OCI-M1 (cell line): ENCODE data around the gene AARS2.
"Not testable (repeated sequence)": the region's sequence is repeated elsewhere in the genome, so short reads cannot be mapped to it uniquely, and the experiment has no call there.

Source experiments
- DNase-seq: peaks from one replicate; lab custom pipeline; 2025; lab: John Stamatoyannopoulos, UW

AARS2 gene

DNA sequence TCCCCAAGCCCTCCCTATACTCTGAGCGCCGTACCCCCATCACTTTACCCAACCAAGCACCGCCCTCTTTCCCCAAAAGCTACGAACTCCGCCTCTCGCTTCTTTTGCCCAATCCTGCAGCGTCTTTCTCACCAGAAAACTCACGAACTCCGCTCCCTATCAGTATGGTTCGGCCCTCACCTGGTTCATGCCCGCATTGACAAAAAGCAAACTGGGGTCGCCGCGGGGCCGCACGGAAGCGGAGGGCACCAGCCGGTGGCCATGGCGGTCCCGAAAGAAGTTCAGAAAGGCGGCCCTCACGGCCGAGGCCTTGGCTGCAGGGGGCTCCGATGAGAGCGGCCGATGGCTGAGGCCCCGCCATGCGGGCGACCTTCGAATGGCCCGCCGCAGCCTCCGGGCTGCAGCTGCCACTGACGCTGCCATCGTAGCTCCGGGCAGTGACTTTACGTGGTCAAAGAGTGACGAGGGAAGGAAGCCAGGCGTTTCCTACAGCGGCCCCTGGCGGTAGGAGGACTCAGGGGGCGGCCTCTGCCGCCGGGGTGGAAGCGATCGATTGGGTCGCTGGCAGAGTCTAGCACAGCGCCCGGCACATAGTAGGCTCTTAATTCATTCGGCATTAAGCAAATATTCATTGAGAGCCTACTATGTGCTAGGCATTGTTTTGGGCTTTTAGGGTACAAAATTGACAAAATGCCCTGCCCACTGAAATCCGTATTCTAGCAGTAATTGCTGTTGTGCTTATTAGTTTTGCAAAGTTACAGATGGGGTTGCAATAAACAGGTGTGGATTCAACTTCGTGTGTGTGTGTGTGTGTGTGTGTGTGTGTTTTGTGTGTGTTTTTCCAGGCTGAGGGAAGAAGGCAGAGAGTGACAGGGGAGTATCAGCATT, at the start of gene AARS2:
TSS of gene AARS2 (minus strand) at position 447 of the 888 bp plus-strand sequence. CDS start at position 423, 24 bp downstream.
- peak; percentile 96 for DNase-seq

DNA sequence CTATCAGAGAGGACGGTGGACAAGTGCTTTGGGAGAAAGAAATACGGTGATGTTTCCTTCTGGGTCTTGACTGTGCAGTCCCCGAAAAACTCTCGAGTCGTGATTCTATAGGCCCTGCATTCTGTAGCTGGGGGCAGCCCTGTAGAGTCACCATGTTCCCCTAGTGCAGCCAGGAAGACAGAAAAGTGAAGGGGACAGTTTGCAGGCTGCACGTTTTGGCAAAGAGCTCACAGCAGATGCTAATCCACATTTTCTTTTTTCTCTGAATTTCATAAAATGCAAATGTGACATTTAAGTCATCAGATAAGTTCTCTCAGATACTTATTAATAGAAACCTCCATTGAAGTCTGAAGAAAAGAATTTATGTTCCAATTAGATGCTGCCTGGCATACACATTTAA, 48.8 kb upstream of the AARS2 start:
- DNase-seq, result no peak

DNA sequence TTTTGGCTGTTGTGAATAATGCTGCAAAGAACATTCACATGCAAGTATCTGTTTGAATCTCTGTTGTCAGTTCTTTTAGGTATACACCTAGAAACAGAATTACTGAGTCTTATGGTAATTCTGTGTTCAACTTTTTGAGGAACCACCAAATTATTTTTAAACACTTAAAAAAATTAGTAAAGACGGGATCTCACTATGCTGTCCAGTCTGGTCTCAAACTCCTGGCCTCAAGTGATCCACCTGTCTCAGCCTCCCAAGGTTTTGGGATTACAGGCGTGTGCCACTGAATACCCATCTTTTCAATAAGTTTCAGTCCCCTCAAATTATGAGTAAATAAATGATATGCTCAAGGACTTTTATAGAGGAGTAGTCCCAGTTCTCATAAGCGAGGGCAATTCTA, 46.8 kb upstream of the AARS2 start:
- no peak for DNase-seq

DNA sequence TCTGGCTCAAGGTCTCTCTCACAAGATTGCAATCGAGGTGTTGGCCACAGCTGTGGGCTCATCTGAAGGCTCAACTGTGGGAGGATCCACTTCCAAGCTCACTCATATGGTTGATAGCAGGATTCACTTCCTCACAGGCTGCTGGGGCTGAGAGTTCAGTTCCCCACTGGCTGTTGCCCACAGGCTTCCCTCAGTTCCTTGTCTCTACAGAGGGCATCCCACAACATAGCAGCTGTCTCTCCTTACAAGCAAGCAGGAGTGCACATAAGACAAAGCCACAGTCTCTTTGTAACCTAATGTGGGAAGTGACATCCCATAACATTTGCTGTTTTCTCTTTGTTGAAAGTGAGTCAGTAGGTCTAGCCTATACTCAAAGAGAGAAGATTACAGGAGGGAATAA, 43.3 kb upstream of the AARS2 start:
- DNase-seq, result peak; percentile 38

DNA sequence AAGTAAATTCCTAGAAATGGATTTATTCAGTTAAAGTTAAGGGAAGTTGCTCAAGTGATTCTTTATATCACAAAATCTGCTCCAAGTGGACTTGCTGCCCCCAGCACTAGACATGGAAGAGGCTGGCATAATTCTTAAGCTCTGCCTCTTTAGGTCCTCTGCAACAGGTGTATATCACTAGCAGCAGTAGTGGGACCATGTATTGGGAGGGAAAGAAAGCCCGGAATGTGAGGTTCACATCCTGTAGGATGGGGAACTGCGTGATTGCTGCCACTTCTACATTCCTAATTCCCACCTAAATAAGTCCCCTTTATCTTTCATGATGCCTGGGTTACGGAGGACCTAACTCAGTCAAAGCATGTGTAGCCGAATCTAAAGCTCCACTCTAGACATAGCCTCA, 42.5 kb upstream of the AARS2 start:
- no peak for DNase-seq

DNA sequence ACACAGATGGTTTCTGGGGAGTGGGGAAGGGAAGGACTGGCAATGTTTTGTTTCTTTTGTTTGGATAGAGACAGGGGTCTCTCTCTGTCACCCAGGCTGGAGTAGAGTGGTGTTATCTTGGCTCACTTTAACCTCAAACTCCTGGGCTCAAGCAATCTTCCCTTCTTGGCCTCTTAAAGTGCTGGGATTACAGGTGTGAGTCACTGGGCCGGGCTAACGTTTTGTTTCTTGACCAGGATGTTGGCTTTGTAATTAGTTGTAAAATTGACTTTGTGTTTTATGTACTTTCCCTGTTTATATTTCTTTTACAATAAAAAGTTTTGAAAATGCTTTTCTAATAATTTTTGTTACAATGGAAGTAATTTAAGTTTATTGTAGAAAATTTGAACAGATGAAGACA, 40.2 kb upstream of the AARS2 start:
- no peak for DNase-seq

DNA sequence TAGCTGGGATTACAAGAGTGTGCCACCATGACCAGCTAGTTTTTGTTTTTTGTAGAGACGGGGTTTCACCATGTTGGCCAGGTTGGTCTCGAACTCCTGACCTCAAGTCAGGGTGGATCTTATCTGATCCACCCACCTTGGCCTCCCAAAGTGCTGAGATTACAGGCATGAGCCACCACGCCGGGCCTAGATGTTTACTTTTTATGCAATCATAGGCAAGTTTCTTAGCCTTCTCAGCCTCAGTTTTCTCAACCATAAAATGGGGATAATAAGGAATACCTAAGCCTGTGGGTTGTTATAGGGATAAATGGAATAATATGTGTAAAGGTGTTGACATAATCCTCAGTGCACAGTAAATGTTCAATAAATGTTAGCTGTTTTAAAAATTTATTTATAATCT, 39.1 kb upstream of the AARS2 start:
- DNase-seq, result no peak

DNA sequence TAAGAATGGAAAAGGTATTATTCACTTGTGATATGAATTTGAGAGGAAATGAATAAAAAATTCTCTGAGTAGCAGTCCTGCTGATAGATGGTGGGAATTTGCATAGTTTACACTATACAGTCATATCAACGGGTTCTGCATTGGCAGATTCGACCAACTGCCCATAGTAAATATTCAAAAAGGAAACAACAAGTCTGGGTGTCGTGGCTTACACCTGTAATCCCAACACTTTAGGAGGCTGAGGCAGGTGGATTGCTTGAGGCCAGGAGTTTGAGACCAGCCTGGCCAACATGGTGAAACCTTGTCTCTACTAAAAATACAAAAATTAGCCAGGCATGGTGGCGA, 37.5 kb upstream of the AARS2 start:
- not testable (repeated sequence) for DNase-seq

DNA sequence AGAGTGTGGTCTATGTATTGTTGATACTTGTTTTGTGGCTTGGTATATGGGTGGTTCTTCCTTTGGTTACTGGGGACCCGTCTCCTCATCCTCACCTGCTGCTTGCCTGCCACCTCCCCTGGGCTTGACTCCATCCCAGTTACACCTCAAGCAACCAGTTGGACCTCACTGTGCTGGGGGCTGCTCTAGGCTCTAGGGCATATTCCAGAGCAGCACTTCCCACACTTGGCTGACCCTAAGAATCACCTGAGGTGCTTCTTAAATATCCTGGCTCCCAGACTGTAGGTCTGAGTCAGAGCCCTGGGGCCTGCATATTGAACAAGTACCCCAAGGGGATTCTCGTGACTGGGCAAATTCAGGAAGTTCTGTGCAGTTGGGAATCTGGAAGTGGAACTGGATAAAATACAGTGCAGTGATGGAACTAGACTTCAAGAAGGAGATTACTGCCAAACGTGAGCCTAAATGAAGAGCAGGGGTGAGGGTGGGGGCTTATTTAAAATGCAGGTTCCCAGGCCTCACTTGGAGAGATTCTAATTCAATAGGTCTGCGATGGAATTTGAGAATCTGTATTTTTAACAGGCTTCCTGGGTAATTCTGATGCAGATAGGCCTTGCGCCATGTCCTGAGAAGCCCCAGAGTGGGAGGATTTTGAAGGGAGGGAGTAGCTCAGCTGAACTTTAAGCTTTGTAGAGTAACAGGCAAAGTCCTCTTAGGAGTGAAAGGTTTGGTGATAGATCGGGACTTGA, 36.9 kb upstream of the AARS2 start:
- DNase-seq, result no peak

DNA sequence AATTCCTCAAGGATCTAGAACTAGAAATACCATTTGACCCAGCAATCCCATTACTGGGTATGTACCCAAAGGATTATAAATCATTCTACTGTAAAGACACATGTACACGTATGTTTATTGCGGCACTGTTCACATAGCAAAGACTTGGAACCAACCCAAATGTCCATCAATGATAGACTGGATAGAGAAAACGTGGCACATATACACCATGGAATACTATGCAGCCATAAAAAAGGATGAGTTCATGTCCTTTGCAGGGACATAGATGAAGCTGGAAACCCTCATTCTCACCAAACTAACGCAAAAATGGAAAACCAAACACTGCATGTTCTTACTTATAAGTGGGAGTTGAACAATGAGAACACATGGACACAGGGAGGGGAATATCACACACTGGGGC, 33.7 kb upstream of the AARS2 start:
- not testable (repeated sequence) for DNase-seq

DNA sequence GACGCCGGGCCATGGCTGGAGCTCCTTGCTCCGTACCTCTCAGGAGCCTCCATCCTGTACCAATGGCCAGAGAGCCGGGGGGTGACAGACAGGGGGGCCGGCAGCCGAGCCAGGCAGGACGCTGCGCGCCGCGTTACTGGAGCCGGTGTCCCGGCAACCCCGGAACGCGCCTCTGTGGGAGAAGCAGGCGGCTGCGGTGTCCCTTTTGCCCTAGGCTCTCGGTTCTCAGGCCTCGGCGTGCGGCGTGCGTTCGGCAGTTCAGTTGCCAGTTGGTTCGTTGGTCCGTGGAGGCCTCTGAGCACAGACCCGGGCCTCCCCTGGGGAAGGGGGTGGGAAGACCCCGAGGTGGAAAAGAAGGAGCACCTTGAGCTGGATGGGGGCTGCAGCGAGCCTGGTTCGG, 29.3 kb upstream of the AARS2 start, which contains the start of gene SPATS1:
TSS of gene SPATS1 (plus strand) at position 162 of the 400 bp plus-strand sequence. CDS start 446 bp downstream, outside the sequence.
- DNase-seq, result no peak

DNA sequence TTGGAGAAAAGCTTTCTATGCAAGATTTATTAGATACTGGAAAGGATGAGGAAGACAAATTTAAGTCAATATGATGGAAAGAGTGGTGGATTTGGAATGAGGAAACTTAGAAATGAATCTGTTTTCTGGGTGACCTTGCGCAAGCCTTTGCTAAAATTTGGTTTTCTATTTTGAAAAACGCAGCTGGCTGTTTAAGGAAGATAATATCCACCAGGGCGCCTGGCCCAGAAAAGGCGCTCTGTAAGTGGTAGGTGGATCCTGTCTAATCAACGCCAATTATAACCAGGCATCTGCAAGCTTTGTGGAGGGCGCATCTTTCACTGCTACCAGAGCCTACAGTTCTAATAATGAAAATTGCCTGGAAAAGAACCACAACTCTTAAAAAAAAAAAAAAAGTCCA, 28.9 kb upstream of the AARS2 start:
- peak; percentile 84 for DNase-seq

DNA sequence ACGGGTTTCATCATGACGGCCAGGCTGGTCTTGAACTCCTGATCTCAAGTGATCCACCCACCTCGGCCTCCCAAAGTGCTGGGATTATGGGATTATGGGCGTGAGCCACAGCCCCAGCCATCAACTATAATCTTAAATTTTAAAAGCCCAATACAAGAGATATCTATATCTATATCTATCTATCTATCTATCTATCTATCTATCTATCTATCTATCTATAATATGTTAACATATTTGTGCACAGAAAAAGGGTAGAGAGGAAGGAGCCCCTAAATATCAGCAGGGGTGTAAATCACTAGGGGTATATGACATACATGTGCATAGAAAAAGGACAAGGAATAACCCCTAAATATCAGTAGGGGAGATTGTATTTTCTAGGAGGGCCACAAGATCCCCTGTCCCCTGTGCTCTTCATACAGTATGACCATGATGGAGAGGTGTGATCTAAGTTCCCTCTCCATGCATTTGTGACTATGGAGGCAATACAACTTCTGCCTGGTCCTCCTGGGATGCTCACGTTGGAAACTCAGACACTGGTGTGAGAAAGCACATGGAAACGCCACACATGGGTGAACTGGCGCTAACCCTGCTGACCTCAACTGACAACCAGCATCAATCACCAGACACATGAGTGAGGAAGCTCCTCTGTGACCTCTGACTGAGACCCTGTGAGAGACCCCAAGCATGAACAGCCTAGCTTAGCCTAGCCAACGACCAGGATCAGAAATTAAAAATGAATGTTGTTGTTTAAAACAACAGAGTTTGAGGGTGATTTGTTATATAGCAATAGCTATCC, 28.1 kb upstream of the AARS2 start:
- no peak for DNase-seq

DNA sequence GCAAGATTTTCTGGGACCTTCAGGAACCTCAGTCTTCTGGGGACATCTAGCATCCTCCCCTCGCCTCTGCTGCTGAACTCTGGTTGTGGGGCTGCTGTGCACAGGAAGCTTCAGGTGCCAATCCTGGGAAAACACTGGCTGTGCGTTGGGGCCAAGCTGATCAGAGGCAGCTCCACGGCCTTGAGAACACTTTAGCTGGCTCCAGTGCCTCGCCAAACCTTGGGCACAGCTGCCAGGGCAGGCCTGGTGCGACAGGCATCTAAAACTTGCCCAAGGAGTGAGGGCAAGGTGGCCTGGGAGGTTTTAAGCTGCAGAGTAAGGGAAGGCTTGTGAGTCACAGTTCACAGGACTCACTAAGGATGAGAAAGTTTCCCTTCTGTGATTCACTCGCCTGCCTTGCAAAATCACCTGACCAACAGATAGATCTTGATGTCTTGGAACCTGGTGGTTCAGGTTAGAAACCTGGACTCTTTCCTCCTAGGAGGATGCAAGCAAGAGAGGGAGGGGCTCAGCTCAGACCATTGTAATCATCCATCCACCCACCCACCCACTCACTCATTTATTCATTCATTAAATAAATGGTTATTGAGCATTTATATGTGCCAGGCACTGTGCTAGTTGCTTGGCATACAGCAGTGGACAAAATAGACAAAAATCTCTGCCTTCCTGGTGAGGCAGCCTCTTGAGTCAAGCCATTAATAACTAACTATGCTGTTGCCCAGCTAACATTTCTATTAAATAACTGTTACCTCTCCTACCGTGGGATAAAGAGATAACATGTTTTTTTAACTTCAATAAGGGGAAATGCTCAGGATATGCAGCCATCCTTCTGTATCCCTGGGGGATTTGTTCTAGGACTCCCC, 26.8 kb upstream of the AARS2 start:
- DNase-seq, result no peak

DNA sequence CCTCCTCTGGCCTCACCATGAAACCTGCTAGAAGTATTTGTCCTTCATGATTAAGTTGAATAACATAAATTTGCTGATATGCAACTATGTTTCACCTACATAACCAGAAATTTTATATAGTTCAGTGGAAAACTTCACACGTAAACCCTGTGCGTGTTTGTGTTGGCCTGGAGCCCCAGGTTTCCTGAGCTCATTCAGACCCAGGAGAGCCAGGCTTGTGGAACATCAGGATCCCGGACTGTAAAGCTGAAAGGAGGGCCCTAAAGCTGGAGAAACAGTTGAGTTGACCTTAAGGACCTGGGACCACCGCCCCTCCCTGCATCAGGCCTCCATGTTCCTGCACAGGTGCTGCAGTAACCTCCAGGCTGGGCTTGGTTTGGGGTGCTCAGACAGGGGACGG, 26.2 kb upstream of the AARS2 start:
- no peak for DNase-seq

DNA sequence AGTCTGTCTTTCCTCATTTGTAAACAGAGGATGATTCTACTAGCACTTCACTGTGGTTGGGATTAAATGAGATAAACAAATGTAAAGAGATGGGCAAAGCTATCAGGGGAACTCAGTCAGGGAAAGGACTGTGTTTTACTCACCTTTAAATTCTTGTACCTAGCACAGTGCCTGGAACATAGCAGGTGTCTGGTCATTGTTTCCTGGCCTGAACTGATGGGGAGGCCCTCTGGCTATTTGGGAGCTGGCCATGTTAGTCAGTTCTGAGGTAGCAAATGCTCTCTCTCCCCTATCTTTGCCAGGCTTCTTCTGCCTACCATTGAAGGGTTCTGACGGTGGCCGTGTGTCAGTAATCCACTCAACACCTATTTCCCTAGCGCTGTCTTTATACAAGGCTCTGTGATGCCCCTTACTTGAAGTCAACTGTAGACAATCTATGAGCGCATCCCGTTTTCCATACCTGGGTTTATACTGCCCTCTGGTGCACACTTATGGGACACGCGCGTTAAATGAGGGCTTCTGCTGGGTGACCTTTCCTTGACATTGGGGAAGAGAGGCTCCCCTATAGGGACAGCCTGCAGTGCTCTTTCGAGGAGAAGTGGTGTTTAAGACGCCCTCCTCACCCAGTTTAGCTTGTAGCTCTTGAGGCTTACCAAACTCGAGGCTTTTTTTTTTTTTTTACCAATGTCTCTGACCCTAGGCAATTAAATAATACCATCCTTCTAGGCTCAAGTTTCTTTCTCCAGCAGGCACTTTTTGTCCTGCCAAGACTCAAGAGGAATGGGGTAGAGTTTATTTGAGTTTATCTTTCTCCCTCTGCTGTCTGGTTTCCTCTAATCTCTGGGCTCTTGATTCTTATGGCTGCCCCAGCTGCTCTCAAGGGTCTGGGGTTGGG, 25.3 kb upstream of the AARS2 start:
- DNase-seq, result peak; percentile 84

DNA sequence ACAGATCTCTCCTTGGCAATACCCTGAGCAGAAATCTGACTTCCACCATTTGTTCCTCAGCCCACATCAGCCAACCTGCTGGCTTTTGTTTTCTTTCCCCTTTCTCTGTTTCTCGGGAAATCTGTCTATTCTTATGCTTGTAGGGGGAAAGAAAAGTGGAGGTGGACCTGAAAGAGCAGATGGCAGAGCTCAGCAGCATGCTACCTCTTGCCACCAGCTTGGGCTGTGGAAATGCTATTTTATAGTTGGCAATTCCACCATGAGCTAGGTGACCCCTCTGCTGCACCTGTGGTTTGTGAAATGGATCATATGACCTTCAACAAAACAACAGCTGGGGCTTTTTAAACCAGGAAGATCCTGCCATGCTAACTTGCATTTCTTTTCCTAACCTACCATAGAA, 22.5 kb upstream of the AARS2 start:
- no peak for DNase-seq

DNA sequence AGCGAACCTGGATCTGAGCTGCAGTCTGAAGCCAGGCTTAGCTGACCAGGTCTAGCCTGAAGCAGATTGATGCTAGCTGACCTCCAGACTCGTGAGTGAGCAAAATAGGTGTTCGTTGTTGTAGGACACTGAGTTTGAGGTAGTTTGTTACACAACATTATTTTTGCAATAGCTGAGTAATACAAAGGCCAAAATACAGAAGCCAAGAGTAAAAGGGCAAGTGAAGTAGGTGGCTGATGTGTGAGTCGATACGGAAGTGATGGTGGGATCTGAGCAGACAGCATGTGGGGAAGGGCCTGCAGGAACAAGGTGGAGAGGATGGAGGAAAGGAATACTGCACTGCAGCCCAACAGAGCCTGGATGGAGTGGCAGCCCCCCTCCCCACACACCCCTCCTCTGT, 20.8 kb upstream of the AARS2 start:
- DNase-seq, result no peak

DNA sequence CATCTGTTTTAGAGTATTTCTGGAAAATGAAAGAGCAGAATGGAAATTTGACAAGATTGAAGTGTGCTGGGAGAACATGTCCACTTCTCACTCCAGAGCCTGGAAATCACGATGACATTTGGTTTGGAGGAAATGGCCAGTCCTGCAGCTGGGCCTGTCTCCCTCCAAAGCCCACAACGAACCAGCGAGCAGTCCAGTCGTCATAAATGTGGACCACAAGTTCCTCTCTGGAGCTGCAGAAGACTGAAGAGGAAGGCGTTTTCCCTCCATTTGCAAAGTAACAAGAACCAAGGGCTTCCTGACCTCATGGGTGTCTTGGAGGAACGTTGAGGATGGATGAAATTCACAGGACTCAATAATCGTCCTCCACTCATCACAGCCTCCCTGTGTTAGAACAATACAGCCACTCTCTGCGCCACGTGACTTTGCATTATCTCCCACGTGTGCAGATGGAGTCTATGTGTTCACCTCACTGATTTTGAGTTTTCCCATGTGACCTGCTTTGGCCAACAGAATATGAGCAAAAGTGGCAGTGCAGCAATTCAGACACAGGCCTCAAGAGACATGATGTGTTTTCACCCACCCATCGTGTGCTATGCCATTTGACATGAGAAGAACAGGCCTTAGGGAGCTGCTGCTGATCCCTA, 20.2 kb upstream of the AARS2 start:
- DNase-seq, result no peak

DNA sequence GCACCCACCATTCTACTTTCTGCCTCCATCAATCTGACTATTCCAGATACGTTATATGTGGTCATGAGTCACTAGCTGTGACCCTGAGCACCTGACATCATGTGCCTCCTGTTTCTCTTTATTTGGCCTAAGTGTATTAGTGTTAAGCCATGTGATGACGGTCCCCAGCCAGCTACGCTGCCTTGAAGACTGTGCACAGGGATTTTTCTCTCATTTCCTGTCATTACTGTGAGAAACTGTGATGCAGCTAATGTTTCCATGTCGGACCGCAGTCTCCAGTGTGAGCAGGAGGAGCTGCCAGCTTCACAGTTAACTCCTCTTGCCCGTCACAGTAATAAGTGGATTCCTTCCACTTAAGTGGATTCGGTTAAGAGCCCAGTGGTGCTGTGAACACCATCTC, 19.4 kb upstream of the AARS2 start:
- DNase-seq, result no peak
